DND-41 (cell line): ENCODE data around the gene DDX1.

Experiments used
- ATAC-seq: fragments of 200-7000 bp; cut with Tn5 transposase; 3 replicates; pipeline ENCODE4 v1.9.1; 2021; ENCODE audit warnings: low read depth; ENCODE audit not compliant: insufficient read depth
- DNase-seq: peaks from one replicate; pipeline ENCODE4 v3.0.0-alpha.2; 2020
- H2AFZ ChIP-seq: 2 replicates; pipeline ENCODE4 v1.6.0; 2012; ENCODE audit warnings: low read depth, low read length
- H3K27ac ChIP-seq: 2 replicates; pipeline ENCODE4 v1.5.1; 2012; ENCODE audit warnings: low read length, inconsistent platforms
- H3K27me3 ChIP-seq: fragments of 200-600 bp; sonication (generic); 2 replicates; pipeline ENCODE4 v1.6.0; 2012; ENCODE audit warnings: low read length, mild to moderate bottlenecking, inconsistent platforms; ENCODE audit not compliant: insufficient read depth, poor library complexity
- H3K36me3 ChIP-seq: 2 replicates; pipeline ENCODE4 v1.5.1; 2012; ENCODE audit warnings: low read length, inconsistent platforms; ENCODE audit not compliant: insufficient read depth
- H3K4me1 ChIP-seq: 2 replicates; pipeline ENCODE4 v1.5.1; 2012; ENCODE audit warnings: mild to moderate bottlenecking, low read length; ENCODE audit not compliant: insufficient read depth
- H3K4me2 ChIP-seq: 2 replicates; pipeline ENCODE4 v1.6.0; 2012; ENCODE audit warnings: mild to moderate bottlenecking, moderate library complexity, low read length, inconsistent platforms; ENCODE audit not compliant: insufficient read depth
- H3K4me3 ChIP-seq, 2 experiments: fragments of 200-600 bp in 1 of 2; shearing (Covaris generic) in 1 of 2; 2 replicates each; pipeline ENCODE4 v1.5.1; 2012 to 2016; ENCODE audit warnings: inconsistent platforms in 2 of 2, low read length in 2 of 2, mild to moderate bottlenecking in 2 of 2, low read depth in 1 of 2, moderate library complexity in 1 of 2
- H3K79me2 ChIP-seq: 2 replicates; pipeline ENCODE4 v1.6.0; 2012; ENCODE audit warnings: low read length, inconsistent platforms; ENCODE audit not compliant: insufficient read depth
- H3K9ac ChIP-seq: 2 replicates; pipeline ENCODE4 v1.6.0; 2012; ENCODE audit warnings: low read depth, mild to moderate bottlenecking, inconsistent platforms, low read length, moderate library complexity
- H3K9me3 ChIP-seq: 2 replicates; pipeline ENCODE4 v1.5.1; 2012; ENCODE audit warnings: low read length, moderate library complexity, mild to moderate bottlenecking, inconsistent platforms; ENCODE audit not compliant: insufficient read depth, severe bottlenecking
- H4K20me1 ChIP-seq: 2 replicates; pipeline ENCODE4 v1.6.0; 2012; ENCODE audit warnings: low read length; ENCODE audit not compliant: insufficient read depth
- CTCF ChIP-seq: IDR thresholded peaks from 2 replicates; pipeline ENCODE4 v1.5.1; 2012; ENCODE audit warnings: borderline replicate concordance, low read length, moderate library complexity, mild to moderate bottlenecking; ENCODE audit not compliant: poor library complexity, severe bottlenecking; ENCODE audit errors: extremely low read depth
- EZH2 ChIP-seq: IDR thresholded peaks from 3 replicates; pipeline ENCODE4 v1.6.1; 2012; ENCODE audit warnings: borderline replicate concordance, low read depth, mild to moderate bottlenecking, moderate library complexity, low read length, inconsistent platforms; ENCODE audit not compliant: severe bottlenecking

DDX1 gene

GRCh38 chr2:15648593-15649525 lies 57.2 kb downstream of the DDX1 start:
- ATAC-seq: no peak
- Histone ChIP-seq H3K27ac (no peak overlapping the region), H3K4me1 (no peaks in the 10 kb centered on the region), H4K20me1 (no peaks in the 10 kb centered on the region; the same call in 1 of the 2 replicates), H3K79me2 (no peaks in the 10 kb centered on the region), H2AFZ (no peak overlapping the region), H3K4me3 (no peak overlapping the region), H3K9me3 (no peaks in the 10 kb centered on the region), H3K27me3 (no peaks in the 10 kb centered on the region), H3K36me3 (no peaks in the 10 kb centered on the region), H3K9ac (no peak overlapping the region), H3K4me2 (no peak overlapping the region)
- DNase-seq: no peak
- TF ChIP-seq CTCF: no peak
- no peak for TF ChIP-seq EZH2

DNA sequence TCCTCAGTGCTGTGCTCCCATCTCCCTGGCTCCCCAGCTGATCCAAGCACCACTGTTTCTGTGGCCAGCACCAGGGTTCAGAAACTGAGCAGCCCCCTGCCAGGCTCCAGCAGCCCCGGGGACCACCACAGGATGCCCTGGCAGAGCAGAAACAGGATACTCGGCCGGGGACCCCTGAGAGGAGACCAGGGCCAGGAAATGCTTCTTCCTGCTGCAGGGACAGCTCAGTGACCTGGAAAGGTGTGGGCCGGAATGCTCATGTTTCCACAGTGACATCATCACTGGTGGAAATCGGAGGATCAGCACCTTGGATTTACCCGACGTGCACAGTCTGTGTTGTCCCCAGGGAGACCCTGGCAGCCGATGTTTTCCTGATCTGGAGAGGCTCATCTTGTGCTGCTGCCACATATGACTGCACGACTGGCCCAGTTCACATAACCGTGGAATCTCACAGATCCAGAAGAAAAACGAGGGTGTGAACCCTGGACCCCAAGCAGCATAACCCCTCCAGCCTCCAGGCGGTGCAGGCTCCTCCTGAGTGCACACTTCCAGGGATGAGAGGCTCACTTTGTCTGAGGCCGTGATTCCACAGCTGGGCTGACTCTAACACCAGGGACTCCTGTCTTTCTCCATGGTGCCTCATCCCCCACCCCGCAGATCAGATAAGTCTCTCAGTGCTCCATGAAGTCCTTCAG lies 58.0 kb downstream of the DDX1 start:
- H3K27me3 ChIP-seq: no peaks in the 10 kb centered on the region
- H3K4me3 ChIP-seq: no peak overlapping the region
- H3K36me3 ChIP-seq: no peaks in the 10 kb centered on the region
- no peaks in the 10 kb centered on the region for H3K79me2 ChIP-seq
- H4K20me1 ChIP-seq: no peaks in the 10 kb centered on the region; the same call in 1 of the 2 replicates
- no peak overlapping the region for H3K27ac ChIP-seq
- no peak overlapping the region for H3K4me2 ChIP-seq
- no peaks in the 10 kb centered on the region for H3K9me3 ChIP-seq
- ATAC-seq (no peak), DNase-seq (no peak)
- H3K9ac ChIP-seq: no peak overlapping the region
- no peaks in the 10 kb centered on the region for H3K4me1 ChIP-seq
- H2AFZ ChIP-seq: no peak overlapping the region
- no peak for TF ChIP-seq CTCF
- no peak for TF ChIP-seq EZH2

GRCh38 chr2:15650616-15651366 lies 59.1 kb downstream of the DDX1 start:
- no peak for ATAC-seq
- Histone ChIP-seq H3K27ac (no peak overlapping the region), H3K36me3 (no peaks in the 10 kb centered on the region), H2AFZ (no peak overlapping the region), H3K4me2 (no peak overlapping the region), H3K9me3 (no peaks in the 10 kb centered on the region), H3K27me3 (no peaks in the 10 kb centered on the region), H3K4me3 (no peak overlapping the region), H4K20me1 (no peaks in the 10 kb centered on the region; the same call in 1 of the 2 replicates), H3K9ac (no peak overlapping the region), H3K4me1 (no peaks in the 10 kb centered on the region), H3K79me2 (no peaks in the 10 kb centered on the region)
- no peak for DNase-seq
- TF ChIP-seq CTCF (no peak), EZH2 (no peak)
